Osteoblast (primary cell): Measurements from ENCODE around the gene SLC2A5. TPM values are rescaled to one million over a fixed set of nuclear protein-coding genes. Genes with fewer than 3 reads are reported as not detected.

ENCODE experiments used
- DNase-seq: peaks from one replicate; pipeline ENCODE4 v3.0.0; 2011; ENCODE audit warnings: low spot score, mixed read lengths; ENCODE audit not compliant: insufficient read length; ENCODE audit errors: missing footprints
- H2AFZ ChIP-seq: 2 replicates; pipeline ENCODE4 v1.6.0; 2011; ENCODE audit warnings: mild to moderate bottlenecking, low read length
- H3K27ac ChIP-seq: 2 replicates; pipeline ENCODE4 v1.5.1; 2011; ENCODE audit warnings: mild to moderate bottlenecking, low read depth, low read length, moderate library complexity
- H3K27me3 ChIP-seq: 2 replicates; pipeline ENCODE4 v1.6.0; 2012; ENCODE audit warnings: mild to moderate bottlenecking, control low read depth, inconsistent platforms, low read length, moderate library complexity; ENCODE audit not compliant: insufficient read depth
- H3K36me3 ChIP-seq: 2 replicates; pipeline ENCODE4 v1.5.1; 2011; ENCODE audit warnings: mild to moderate bottlenecking, low read length, control low read depth, moderate library complexity; ENCODE audit not compliant: insufficient read depth
- H3K4me1 ChIP-seq: 2 replicates; pipeline ENCODE4 v1.5.1; 2011; ENCODE audit warnings: mild to moderate bottlenecking, low read length, control low read depth, moderate library complexity; ENCODE audit not compliant: insufficient read depth
- H3K4me2 ChIP-seq: 2 replicates; pipeline ENCODE4 v1.6.0; 2011; ENCODE audit warnings: mild to moderate bottlenecking, low read length; ENCODE audit not compliant: insufficient read depth
- H3K4me3 ChIP-seq: fragments of 200-600 bp; sonication (generic); 3 replicates; pipeline ENCODE4 v1.5.1; 2012; ENCODE audit warnings: mild to moderate bottlenecking, low read length, inconsistent platforms; ENCODE audit not compliant: insufficient read depth
- H3K79me2 ChIP-seq: 2 replicates; pipeline ENCODE4 v1.6.0; 2012; ENCODE audit warnings: mild to moderate bottlenecking, low read length, control low read depth, inconsistent platforms; ENCODE audit not compliant: insufficient read depth
- H3K9me3 ChIP-seq: 2 replicates; pipeline ENCODE4 v1.5.1; 2011; ENCODE audit warnings: low read depth, low read length, control low read depth
- H4K20me1 ChIP-seq: 2 replicates; pipeline ENCODE4 v1.6.0; 2012; ENCODE audit warnings: mild to moderate bottlenecking, low read length, control low read depth; ENCODE audit not compliant: insufficient read depth
- total RNA-seq: library from RNA; depleted of rRNA; stranded (reverse); fragments of >200 nt; gene quantifications from 2 replicates; pipeline ENCODE4 v1.2.3, GENCODE V29; 2012
- TF ChIP-seq, protein P1 (sequence below): IDR thresholded peaks from 2 replicates; pipeline ENCODE4 v1.5.1; 2011; ENCODE audit warnings: mild to moderate bottlenecking, low read depth, low read length, moderate library complexity; ENCODE audit errors: extremely low read depth

The SLC2A5 gene
- total RNA-seq, 1 donor: 22.4 TPM

- H3K27ac ChIP-seq: peak overlapping the region; percentile 1
These were observed 32.2 kb upstream of the SLC2A5 start for GRCh38 chr1:9101510-9102146.

DNA sequence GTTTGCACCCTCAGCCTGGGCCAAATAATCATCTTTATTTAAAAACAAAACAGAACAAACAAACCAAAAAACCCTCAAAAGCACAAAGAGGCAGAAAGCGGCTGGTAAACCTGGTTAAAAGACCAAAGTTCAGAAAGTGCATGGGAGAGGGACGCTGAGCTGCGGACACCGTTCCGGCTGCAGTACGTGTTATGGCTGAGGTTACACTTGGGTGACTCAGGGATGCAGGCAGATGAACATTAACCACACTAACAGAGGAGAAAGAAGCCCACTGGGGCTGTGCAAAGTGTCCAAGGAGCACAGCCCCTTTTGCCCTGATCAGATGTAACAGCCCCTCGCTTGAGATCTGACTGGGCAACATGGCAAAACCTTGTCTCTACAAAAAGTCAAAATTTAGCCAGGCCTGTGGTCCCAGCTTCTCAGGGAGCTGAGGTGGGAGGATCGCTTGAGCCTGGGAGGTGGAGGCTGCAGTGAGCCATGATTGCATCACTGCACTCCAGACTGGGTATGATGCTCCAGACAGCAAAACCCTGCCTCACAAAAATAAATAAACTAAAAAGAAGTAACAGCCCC lies 31.1 kb upstream of the SLC2A5 start:
- DNase-seq: peak; percentile 55
- no peaks in the 10 kb centered on the region for H3K36me3 ChIP-seq
- no peaks in the 10 kb centered on the region for H3K79me2 ChIP-seq
- no peaks in the 10 kb centered on the region for H3K27me3 ChIP-seq
- H4K20me1 ChIP-seq: no peaks in the 10 kb centered on the region
- TF ChIP-seq, protein P1, sequence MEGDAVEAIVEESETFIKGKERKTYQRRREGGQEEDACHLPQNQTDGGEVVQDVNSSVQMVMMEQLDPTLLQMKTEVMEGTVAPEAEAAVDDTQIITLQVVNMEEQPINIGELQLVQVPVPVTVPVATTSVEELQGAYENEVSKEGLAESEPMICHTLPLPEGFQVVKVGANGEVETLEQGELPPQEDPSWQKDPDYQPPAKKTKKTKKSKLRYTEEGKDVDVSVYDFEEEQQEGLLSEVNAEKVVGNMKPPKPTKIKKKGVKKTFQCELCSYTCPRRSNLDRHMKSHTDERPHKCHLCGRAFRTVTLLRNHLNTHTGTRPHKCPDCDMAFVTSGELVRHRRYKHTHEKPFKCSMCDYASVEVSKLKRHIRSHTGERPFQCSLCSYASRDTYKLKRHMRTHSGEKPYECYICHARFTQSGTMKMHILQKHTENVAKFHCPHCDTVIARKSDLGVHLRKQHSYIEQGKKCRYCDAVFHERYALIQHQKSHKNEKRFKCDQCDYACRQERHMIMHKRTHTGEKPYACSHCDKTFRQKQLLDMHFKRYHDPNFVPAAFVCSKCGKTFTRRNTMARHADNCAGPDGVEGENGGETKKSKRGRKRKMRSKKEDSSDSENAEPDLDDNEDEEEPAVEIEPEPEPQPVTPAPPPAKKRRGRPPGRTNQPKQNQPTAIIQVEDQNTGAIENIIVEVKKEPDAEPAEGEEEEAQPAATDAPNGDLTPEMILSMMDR: no peak
- no peak overlapping the region for H3K4me3 ChIP-seq
- peaks cover 14% of the 10 kb centered on the region for H3K4me1 ChIP-seq
- H3K4me2 ChIP-seq: peak overlapping the region; percentile 39
- H3K27ac ChIP-seq: peak overlapping the region; percentile 58
- no peaks in the 10 kb centered on the region for H3K9me3 ChIP-seq
- peak overlapping the region; percentile 59 for H2AFZ ChIP-seq

More at GRCh38 chr1:9101510-9102146, 32.2 kb upstream of the SLC2A5 start:
- Histone ChIP-seq H3K9me3 (no peaks in the 10 kb centered on the region), H3K4me1 (peaks cover 14% of the 10 kb centered on the region), H3K4me2 (no peak overlapping the region), H3K79me2 (no peaks in the 10 kb centered on the region), H3K36me3 (no peaks in the 10 kb centered on the region), H4K20me1 (no peaks in the 10 kb centered on the region), H2AFZ (no peak overlapping the region), H3K4me3 (no peak overlapping the region), H3K27me3 (no peaks in the 10 kb centered on the region)
- TF ChIP-seq, protein P1: peak; percentile 89
- DNase-seq: peak; percentile 94

DNA sequence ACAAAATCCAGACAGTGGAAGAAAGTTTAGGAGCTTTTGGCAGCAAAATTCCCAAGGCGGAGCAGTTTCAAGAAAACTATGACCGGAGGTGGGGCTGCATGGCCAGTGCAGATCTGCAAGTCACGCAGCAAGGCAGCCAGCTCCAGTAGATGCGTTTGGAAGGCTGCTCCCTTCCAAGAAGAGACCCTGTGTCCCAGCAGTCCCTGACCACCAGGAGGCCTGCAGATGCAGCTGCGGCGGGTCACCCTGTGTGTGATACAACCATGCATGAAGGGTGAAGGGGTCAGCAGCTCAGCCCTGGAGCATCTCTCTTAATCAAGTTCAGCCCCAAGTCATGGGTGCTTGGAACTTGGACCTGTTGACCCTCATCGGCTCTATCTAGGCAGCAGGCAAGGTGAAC lies 30.1 kb upstream of the SLC2A5 start:
- peaks cover 14% of the 10 kb centered on the region for H3K4me1 ChIP-seq
- H3K27ac ChIP-seq: no peak overlapping the region
- no peak overlapping the region for H2AFZ ChIP-seq
- H3K4me3 ChIP-seq: no peak overlapping the region
- TF ChIP-seq, protein P1: no peak
- H3K4me2 ChIP-seq: no peak overlapping the region
- no peaks in the 10 kb centered on the region for H4K20me1 ChIP-seq
- no peak for DNase-seq
- H3K36me3 ChIP-seq: no peaks in the 10 kb centered on the region
- peaks cover 3% of the 10 kb centered on the region for H3K27me3 ChIP-seq
- H3K79me2 ChIP-seq: no peaks in the 10 kb centered on the region
- H3K9me3 ChIP-seq: no peaks in the 10 kb centered on the region

DNA sequence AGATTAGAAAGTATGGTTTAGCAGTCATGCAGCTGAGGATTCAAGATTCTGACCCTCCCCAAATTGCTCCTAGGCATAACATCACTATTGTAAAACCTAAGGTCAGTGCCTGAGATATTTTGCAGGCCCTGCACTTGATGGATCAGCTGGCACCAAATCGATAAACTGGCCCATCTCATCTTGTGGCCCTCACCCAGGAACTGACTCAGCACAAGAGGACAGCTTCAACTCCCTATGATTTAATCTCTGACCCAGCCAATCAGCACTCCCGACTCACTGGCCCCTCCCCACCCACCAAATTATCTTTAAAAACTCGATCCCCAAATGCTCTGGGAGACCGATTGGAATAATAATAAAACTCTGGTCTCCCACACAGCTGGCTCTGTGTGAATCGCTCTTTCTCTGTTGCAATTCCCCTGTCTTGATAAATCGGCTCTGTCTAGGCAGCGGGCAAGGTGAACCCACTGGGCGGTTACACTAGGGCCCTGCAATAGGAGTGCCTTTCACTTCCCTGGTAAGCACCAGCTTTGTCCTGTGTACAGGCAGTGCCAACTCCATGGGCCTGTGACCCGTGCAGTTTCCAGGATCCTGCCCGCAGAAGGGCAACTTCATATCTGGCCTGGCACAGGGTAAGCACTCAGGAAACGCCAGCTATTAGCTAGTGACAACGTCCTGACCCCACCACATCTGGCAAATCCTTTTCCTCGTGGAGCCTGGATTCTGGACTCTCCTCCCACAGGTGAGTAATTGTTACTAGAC lies 28.7 kb upstream of the SLC2A5 start:
- H3K27me3 ChIP-seq: peaks cover 10% of the 10 kb centered on the region
- TF ChIP-seq, protein P1: no peak
- H3K27ac ChIP-seq: no peak overlapping the region
- no peaks in the 10 kb centered on the region for H3K36me3 ChIP-seq
- no peak overlapping the region for H3K4me3 ChIP-seq
- no peaks in the 10 kb centered on the region for H3K79me2 ChIP-seq
- DNase-seq: no peak
- no peak overlapping the region for H2AFZ ChIP-seq
- H4K20me1 ChIP-seq: no peaks in the 10 kb centered on the region
- peaks cover 14% of the 10 kb centered on the region for H3K4me1 ChIP-seq
- H3K9me3 ChIP-seq: no peaks in the 10 kb centered on the region
- no peak overlapping the region for H3K4me2 ChIP-seq
